Testis (tissue), 3 donors: ENCODE data around the gene NFATC1. TPM values are rescaled to one million over a fixed set of nuclear protein-coding genes. Genes with fewer than 3 reads are reported as not detected.

ENCODE experiments used
- DNase-seq: peaks from one replicate; pipeline ENCODE4 v3.0.0-alpha.2; 2019
- H3K27ac ChIP-seq, 2 donors: fragments of 200-600 bp; sonication (generic); one replicate each; pipeline ENCODE4 v1.5.1; 2019
- H3K27me3 ChIP-seq: fragments of 200-600 bp; sonication (generic); one replicate; pipeline ENCODE4 v1.5.1; 2019
- H3K36me3 ChIP-seq: fragments of 200-600 bp; sonication (generic); one replicate; pipeline ENCODE4 v1.5.1; 2017; ENCODE audit warnings: low read depth; ENCODE audit errors: missing control alignments
- H3K4me1 ChIP-seq: fragments of 200-600 bp; sonication (generic); one replicate; pipeline ENCODE4 v1.5.1; 2019
- H3K4me3 ChIP-seq, 2 donors: fragments of 200-600 bp; sonication (generic); one replicate each; pipeline ENCODE4 v1.5.1; 2017 to 2019
- H3K9me3 ChIP-seq: fragments of 200-600 bp; sonication (generic); one replicate; pipeline ENCODE4 v1.5.1; 2017
- POLR2A ChIP-seq: fragments of 450-650 bp; IDR thresholded peaks from one replicate; pipeline ENCODE4 v1.6.1; 2017; ENCODE audit warnings: antibody characterized with exemption, mild to moderate bottlenecking, moderate library complexity
- WGBS, 2 donors: methylation state at CpG; one replicate each; pipeline ENCODE4 v1.1.5; 2018; 5-methylcytosine and 5-hydroxymethylcytosine counted together
- intact Hi-C: fragments of 100-400 bp; cut with DNase I; formaldehyde crosslinking; loops from one replicate; pipeline ENCODE4 v1.15.1; 2023; ENCODE audit warnings: low total_unique reads
- polyA plus RNA-seq: library from polyadenylated mRNA; stranded (reverse); fragments of 350-450 nt; fragmentation: Illumina TruSeq; extraction: RNeasy Lipid Tissue Mini Kit (QIAGEN cat#74804); gene quantifications from one replicate; pipeline ENCODE4 v1.2.3, GENCODE V29; 2014; ENCODE audit warnings: low read depth, low replicate concordance; ENCODE audit not compliant: insufficient read depth
- total RNA-seq, 2 donors: library from RNA; depleted of rRNA; stranded (reverse); fragments of >200 nt; gene quantifications; one replicate each; pipeline ENCODE4 v1.2.3, GENCODE V29; 2016
- TF ChIP-seq, protein P1 (sequence below), 3 experiments: fragments of 450-650 bp in 2 of 3; fragments of 200-600 bp in 1 of 3; sonication (generic) in 1 of 3; IDR thresholded peaks; one replicate each; pipeline ENCODE4 v1.5.1; 2016 to 2019; ENCODE audit warnings: antibody characterized with exemption in 3 of 3, mild to moderate bottlenecking in 2 of 3, moderate library complexity in 1 of 3

The NFATC1 gene
- total and polyA plus RNA-seq, 3 donors from 2014 or later, result 22.2 to 28.1 (median 27.5) TPM

GRCh38 chr18:79545736-79546171, 150.0 kb downstream of the NFATC1 start:
- no peaks in the 10 kb centered on the region for H3K27me3 ChIP-seq
- TF ChIP-seq POLR2A, result no peak
- TF ChIP-seq, protein P1, sequence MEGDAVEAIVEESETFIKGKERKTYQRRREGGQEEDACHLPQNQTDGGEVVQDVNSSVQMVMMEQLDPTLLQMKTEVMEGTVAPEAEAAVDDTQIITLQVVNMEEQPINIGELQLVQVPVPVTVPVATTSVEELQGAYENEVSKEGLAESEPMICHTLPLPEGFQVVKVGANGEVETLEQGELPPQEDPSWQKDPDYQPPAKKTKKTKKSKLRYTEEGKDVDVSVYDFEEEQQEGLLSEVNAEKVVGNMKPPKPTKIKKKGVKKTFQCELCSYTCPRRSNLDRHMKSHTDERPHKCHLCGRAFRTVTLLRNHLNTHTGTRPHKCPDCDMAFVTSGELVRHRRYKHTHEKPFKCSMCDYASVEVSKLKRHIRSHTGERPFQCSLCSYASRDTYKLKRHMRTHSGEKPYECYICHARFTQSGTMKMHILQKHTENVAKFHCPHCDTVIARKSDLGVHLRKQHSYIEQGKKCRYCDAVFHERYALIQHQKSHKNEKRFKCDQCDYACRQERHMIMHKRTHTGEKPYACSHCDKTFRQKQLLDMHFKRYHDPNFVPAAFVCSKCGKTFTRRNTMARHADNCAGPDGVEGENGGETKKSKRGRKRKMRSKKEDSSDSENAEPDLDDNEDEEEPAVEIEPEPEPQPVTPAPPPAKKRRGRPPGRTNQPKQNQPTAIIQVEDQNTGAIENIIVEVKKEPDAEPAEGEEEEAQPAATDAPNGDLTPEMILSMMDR (IDR thresholded peaks at IDR 0.05), result no peak
- intact Hi-C loops, result no loop called here
- no peaks in the 10 kb centered on the region for H3K9me3 ChIP-seq
- no peaks in the 10 kb centered on the region for H3K36me3 ChIP-seq
- H3K4me1 ChIP-seq, result no peaks in the 10 kb centered on the region
- H3K4me3 ChIP-seq, result no peak overlapping the region
- H3K27ac ChIP-seq, result no peak overlapping the region
- 90 to 99% methylated on average over 12 to 18 of the region's 18 CpGs for WGBS, 2 donors
- DNase-seq, result no peak

DNA sequence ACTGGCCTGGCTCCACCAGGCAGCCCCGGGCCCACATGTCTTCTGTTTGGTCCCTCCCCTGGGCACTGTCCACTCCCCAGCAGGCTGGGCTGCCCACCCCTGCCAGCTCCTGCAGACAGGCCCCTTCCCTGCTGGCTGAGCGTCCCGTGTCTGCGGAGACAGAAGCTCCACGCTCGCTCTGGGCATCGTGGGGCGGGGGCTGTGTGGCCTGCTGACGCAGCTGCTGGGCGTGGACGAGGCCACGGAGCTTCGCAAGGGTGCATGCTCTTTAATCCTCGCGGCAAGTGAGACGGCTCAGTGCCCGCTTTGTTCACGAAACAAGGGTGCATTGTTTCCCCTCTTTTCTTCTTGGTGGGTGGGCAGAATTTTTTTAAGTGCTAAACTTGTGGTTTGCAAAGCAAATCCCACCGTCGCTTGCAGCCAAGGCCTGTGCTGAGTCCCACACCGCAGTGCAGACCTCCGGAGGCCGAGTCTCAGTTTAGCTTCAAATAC, 151.1 kb downstream of the NFATC1 start:
- no peak for TF ChIP-seq POLR2A
- TF ChIP-seq, protein P1 (IDR thresholded peaks at IDR 0.05), result no peak

GRCh38 chr18:79547413-79548076, 151.8 kb downstream of the NFATC1 start:
- TF ChIP-seq, protein P1 (IDR thresholded peaks at IDR 0.05), result no peak
- no peak for TF ChIP-seq POLR2A
- Histone ChIP-seq H3K27me3 (no peaks in the 10 kb centered on the region), H3K27ac (no peak overlapping the region)

More for the DNA sequence above, 151.1 kb downstream of the NFATC1 start:
- Histone ChIP-seq H3K36me3 (no peaks in the 10 kb centered on the region), H3K27me3 (no peaks in the 10 kb centered on the region), H3K9me3 (no peaks in the 10 kb centered on the region), H3K4me3 (no peak overlapping the region), H3K27ac (no peak overlapping the region), H3K4me1 (no peaks in the 10 kb centered on the region)
- DNase-seq, result no peak
- intact Hi-C loops, result no loop called here
- WGBS, 2 donors, result 85 to 91% methylated on average over 15 to 23 of the region's 23 CpGs

DNA sequence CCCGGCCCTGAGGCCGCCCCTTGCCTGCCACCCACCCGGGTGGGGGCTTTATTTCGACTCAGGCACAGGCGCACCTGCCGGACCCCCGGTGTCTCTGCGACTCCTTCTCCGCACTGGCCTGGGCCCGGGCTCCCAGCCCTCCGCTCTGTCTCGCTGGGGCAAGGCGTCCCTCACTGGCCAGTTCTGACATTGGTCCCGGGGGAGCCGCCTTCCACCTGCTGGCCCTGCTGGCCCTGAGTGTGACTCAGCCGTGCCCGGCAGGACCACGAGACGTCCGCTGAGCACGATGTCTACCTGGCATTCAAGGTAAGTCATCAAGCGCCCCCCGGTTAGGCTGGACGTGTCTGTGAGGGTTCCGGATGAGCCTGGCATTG, 152.3 kb downstream of the NFATC1 start:
- intact Hi-C loops, result no loop called here
- no peaks in the 10 kb centered on the region for H3K9me3 ChIP-seq

More at GRCh38 chr18:79547413-79548076, 151.8 kb downstream of the NFATC1 start:
- Histone ChIP-seq H3K36me3 (no peaks in the 10 kb centered on the region), H3K4me3 (no peak overlapping the region), H3K4me1 (no peaks in the 10 kb centered on the region), H3K9me3 (no peaks in the 10 kb centered on the region)
- 86 to 90% methylated on average over 22 to 31 of the region's 36 CpGs for whole genome bisulfite sequencing, 2 donors
- intact Hi-C loops, result no loop called here
- DNase-seq, result no peak

More for the DNA sequence above, 152.3 kb downstream of the NFATC1 start:
- Histone ChIP-seq H3K27me3 (no peaks in the 10 kb centered on the region), H3K4me3 (no peak overlapping the region), H3K36me3 (no peaks in the 10 kb centered on the region), H3K27ac (no peak overlapping the region), H3K4me1 (no peaks in the 10 kb centered on the region)
- TF ChIP-seq POLR2A, result no peak
- TF ChIP-seq, protein P1 (IDR thresholded peaks at IDR 0.05), result no peak
- WGBS, 2 donors, result 93 to 95% methylated on average over 16 to 25 of the region's 25 CpGs
- no peak for DNase-seq
